Ishikawa (cell line): ENCODE data around the gene DIAPH2.

Source experiments
- CREB1 ChIP-seq: IDR thresholded peaks from 2 replicates; pipeline ENCODE4 v1.6.1; 2012; ENCODE audit warnings: low read depth
- EGR1 ChIP-seq: IDR thresholded peaks from 2 replicates; pipeline ENCODE4 v1.6.1; 2012
- EP300 ChIP-seq: IDR thresholded peaks from 2 replicates; pipeline ENCODE4 v1.6.1; 2012; ENCODE audit warnings: borderline replicate concordance
- RAD21 ChIP-seq: IDR thresholded peaks from 2 replicates; pipeline ENCODE4 v1.6.1; 2012; ENCODE audit warnings: low read depth
- TCF12 ChIP-seq: IDR thresholded peaks from 2 replicates; pipeline ENCODE4 v1.6.1; 2012; ENCODE audit warnings: low read depth
- ZBTB7A ChIP-seq: IDR thresholded peaks from 2 replicates; pipeline ENCODE4 v1.6.1; 2012; ENCODE audit warnings: low read depth

DNA sequence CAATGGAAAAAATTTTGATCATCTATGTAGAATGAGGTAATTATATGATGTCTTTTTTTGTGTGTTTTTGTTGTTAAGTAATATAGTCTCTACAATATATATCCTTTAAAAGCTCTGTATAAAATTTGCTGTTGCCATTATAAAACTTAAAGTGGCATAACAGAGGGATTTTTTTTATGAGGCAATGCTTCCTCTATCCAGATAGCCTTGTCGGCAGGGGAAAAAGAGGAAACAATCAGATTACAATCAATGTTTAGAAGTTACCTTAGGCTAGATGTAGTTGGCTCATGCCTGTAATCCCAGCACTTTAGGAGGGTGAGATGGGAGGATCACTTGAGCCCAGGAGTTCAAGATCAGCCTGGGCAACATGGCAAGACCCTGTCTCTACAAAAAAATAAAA is 86.8 kb downstream of the DIAPH2 start:
- TF ChIP-seq TCF12 (no peak), CREB1 (no peak), RAD21 (no peak), EP300 (no peak), ZBTB7A (no peak), EGR1 (no peak)
